ENCODE measurements around the gene CLN3. TPM values are rescaled to one million over a fixed set of nuclear protein-coding genes. Genes with fewer than 3 reads are reported as not detected.

The CLN3 gene
- total and polyA plus RNA-seq, 2 of the 13 experiments (the other 11 are each of a cell fraction or from before 2014, with no cell fraction given), result 23.4 to 46.8 TPM

DNA sequence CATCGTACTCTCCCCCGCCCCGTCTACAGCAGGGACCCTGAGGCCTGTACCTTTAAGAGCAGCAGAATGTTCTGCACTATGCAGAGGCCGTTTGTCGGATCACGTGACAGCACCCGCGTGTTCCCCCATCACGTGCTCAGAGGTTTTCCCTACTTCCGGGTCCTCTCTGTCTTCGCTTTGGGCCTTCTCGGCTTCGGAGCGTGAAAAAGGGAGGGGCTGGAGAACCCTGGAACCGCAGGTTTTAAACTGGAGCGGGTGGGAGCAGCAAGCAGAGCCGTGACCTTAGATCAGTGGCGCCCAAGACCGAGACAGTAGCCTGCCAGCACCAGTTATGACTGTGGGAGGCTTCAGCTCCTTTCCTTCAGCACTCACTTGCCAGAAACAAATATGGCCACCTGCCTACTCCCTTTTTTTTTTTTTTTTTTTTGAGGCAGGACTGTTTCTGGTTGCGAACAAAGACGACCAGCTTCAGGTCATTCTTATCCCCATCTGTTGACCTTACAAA is at the start of gene CLN3 (continued):
- no peak for TF ChIP-seq PCBP1 (IDR thresholded peaks at IDR 0.05; ENCODE audit: borderline replicate concordance, low read depth, low read length)
- no peak for TF ChIP-seq ZNF562 (CRISPR knock-in tag; IDR thresholded peaks at IDR 0.05; ENCODE audit: borderline replicate concordance)
- no peak for TF ChIP-seq HNRNPLL (IDR thresholded peaks at IDR 0.05; ENCODE audit: low read depth, low read length, poor library complexity, severe bottlenecking)
- TF ChIP-seq, protein P1, sequence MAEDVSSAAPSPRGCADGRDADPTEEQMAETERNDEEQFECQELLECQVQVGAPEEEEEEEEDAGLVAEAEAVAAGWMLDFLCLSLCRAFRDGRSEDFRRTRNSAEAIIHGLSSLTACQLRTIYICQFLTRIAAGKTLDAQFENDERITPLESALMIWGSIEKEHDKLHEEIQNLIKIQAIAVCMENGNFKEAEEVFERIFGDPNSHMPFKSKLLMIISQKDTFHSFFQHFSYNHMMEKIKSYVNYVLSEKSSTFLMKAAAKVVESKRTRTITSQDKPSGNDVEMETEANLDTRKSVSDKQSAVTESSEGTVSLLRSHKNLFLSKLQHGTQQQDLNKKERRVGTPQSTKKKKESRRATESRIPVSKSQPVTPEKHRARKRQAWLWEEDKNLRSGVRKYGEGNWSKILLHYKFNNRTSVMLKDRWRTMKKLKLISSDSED (CRISPR knock-in tag; IDR thresholded peaks at IDR 0.05), result no peak
- no peak for TF ChIP-seq SRSF9 (IDR thresholded peaks at IDR 0.05; ENCODE audit: borderline replicate concordance, insufficient read depth, low read depth, low read length, poor library complexity, severe bottlenecking)
- TF ChIP-seq, protein P2, sequence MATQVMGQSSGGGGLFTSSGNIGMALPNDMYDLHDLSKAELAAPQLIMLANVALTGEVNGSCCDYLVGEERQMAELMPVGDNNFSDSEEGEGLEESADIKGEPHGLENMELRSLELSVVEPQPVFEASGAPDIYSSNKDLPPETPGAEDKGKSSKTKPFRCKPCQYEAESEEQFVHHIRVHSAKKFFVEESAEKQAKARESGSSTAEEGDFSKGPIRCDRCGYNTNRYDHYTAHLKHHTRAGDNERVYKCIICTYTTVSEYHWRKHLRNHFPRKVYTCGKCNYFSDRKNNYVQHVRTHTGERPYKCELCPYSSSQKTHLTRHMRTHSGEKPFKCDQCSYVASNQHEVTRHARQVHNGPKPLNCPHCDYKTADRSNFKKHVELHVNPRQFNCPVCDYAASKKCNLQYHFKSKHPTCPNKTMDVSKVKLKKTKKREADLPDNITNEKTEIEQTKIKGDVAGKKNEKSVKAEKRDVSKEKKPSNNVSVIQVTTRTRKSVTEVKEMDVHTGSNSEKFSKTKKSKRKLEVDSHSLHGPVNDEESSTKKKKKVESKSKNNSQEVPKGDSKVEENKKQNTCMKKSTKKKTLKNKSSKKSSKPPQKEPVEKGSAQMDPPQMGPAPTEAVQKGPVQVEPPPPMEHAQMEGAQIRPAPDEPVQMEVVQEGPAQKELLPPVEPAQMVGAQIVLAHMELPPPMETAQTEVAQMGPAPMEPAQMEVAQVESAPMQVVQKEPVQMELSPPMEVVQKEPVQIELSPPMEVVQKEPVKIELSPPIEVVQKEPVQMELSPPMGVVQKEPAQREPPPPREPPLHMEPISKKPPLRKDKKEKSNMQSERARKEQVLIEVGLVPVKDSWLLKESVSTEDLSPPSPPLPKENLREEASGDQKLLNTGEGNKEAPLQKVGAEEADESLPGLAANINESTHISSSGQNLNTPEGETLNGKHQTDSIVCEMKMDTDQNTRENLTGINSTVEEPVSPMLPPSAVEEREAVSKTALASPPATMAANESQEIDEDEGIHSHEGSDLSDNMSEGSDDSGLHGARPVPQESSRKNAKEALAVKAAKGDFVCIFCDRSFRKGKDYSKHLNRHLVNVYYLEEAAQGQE (IDR thresholded peaks at IDR 0.05; ENCODE audit: borderline replicate concordance in 1 of 2, low read depth in 1 of 2, low read length in 2 of 2), result 0 out of 4 replicates have a peak, but pooled peaks of 1 of the 2 experiments have one; percentile 6
- TF ChIP-seq KLF11 (CRISPR knock-in tag; IDR thresholded peaks at IDR 0.05), result no peak
- no peak for TF ChIP-seq CENPT (CRISPR knock-in tag; IDR thresholded peaks at IDR 0.05; ENCODE audit: low read depth)
- no peak for TF ChIP-seq MAFF (IDR thresholded peaks at IDR 0.05; ENCODE audit: low read depth, low read length)
- TF ChIP-seq ZMYM4 (CRISPR knock-in tag; IDR thresholded peaks at IDR 0.05), result peak; percentile 72; the same call in 1 of the 2 replicates
- TF ChIP-seq ZNF333 (CRISPR knock-in tag; IDR thresholded peaks at IDR 0.05; ENCODE audit: borderline replicate concordance), result peak; percentile 89; the same call in 1 of the 2 replicates
- no peak; the same call in 1 of the 2 replicates for TF ChIP-seq ZNF652 (CRISPR knock-in tag; IDR thresholded peaks at IDR 0.05; ENCODE audit: borderline replicate concordance, low read depth)
- TF ChIP-seq, protein P3, sequence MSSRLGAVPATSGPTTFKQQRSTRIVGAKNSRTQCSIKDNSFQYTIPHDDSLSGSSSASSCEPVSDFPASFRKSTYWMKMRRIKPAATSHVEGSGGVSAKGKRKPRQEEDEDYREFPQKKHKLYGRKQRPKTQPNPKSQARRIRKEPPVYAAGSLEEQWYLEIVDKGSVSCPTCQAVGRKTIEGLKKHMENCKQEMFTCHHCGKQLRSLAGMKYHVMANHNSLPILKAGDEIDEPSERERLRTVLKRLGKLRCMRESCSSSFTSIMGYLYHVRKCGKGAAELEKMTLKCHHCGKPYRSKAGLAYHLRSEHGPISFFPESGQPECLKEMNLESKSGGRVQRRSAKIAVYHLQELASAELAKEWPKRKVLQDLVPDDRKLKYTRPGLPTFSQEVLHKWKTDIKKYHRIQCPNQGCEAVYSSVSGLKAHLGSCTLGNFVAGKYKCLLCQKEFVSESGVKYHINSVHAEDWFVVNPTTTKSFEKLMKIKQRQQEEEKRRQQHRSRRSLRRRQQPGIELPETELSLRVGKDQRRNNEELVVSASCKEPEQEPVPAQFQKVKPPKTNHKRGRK (CRISPR knock-in tag; IDR thresholded peaks at IDR 0.05), result no peak
- no peak for TF ChIP-seq SETDB1 (CRISPR knock-in tag; IDR thresholded peaks at IDR 0.05; ENCODE audit: borderline replicate concordance)
- TF ChIP-seq MTA3 (CRISPR knock-in tag; IDR thresholded peaks at IDR 0.05), result no peak
- TF ChIP-seq ZNF274 (CRISPR knock-in tag; IDR thresholded peaks at IDR 0.05), result peak; percentile 67; the same call in 1 of the 2 replicates
- TF ChIP-seq MEIS1 (CRISPR knock-in tag; IDR thresholded peaks at IDR 0.05; ENCODE audit: borderline replicate concordance), result peak; percentile 70; the same call in 1 of the 2 replicates
- no peak for TF ChIP-seq ZNF24 (IDR thresholded peaks at IDR 0.05)
- TF ChIP-seq NFYB (CRISPR knock-in tag; IDR thresholded peaks at IDR 0.05), result peak; percentile 36; the same call in 1 of the 2 replicates
- peak; percentile 13; the same call in 1 of the 2 replicates for TF ChIP-seq HNF4A (CRISPR knock-in tag; IDR thresholded peaks at IDR 0.05)
- no peak for TF ChIP-seq ARID2 (CRISPR knock-in tag; IDR thresholded peaks at IDR 0.05; ENCODE audit: borderline replicate concordance)
- TF ChIP-seq ZFP36L1 (CRISPR knock-in tag; IDR thresholded peaks at IDR 0.05), result 0 out of 2 replicates have a peak, but pooled peaks have one; percentile 56
- peak; percentile 88 for TF ChIP-seq NR2C2 (CRISPR knock-in tag; IDR thresholded peaks at IDR 0.05; ENCODE audit: borderline replicate concordance)
- no peak; the same call in 1 of the 2 replicates for TF ChIP-seq ZFP90 (CRISPR knock-in tag; IDR thresholded peaks at IDR 0.05; ENCODE audit: borderline replicate concordance)
- TF ChIP-seq HHEX (CRISPR knock-in tag; IDR thresholded peaks at IDR 0.05), result no peak

All from HepG2 (cell line).